ENCODE data around the gene ZNF90.
"Not testable (repeated sequence)": the region's sequence is repeated elsewhere in the genome, so short reads cannot be mapped to it uniquely, and the experiment has no call there.

The ZNF90 gene

GRCh38 chr19:20151617-20152145, 73.9 kb downstream of the ZNF90 start:
- Histone ChIP-seq H3K36me3 (no peaks in the 10 kb centered on the region), H3K27me3 (ENCODE audit: insufficient read depth, low read depth, severe bottlenecking) (no peaks in the 10 kb centered on the region), H3K27ac (no peak overlapping the region), H3K9me3 (ENCODE audit: severe bottlenecking) (peaks cover 9% of the 10 kb centered on the region), H3K4me3 (ENCODE audit: low read depth, low read length) (no peak overlapping the region)
- no peak for DNase-seq
- no peak for TF ChIP-seq CTCF (IDR thresholded peaks at IDR 0.05; ENCODE audit: low read depth, low read length)

- H3K4me3 ChIP-seq (ENCODE audit: low read depth, low read length); H3K27me3 ChIP-seq (ENCODE audit: insufficient read depth, low read depth, severe bottlenecking); H3K36me3 ChIP-seq; H3K9me3 ChIP-seq (ENCODE audit: severe bottlenecking); H3K27ac ChIP-seq; DNase-seq: not testable (repeated sequence)
Observed at GRCh38 chr19:20152506-20152905, 74.7 kb downstream of the ZNF90 start.

GRCh38 chr19:20153281-20153680, 75.5 kb downstream of the ZNF90 start:
- TF ChIP-seq CTCF (IDR thresholded peaks at IDR 0.05; ENCODE audit: low read depth, low read length), result no peak
- Histone ChIP-seq H3K27ac (no peak overlapping the region), H3K36me3 (no peaks in the 10 kb centered on the region), H3K4me3 (ENCODE audit: low read depth, low read length) (no peak overlapping the region), H3K27me3 (ENCODE audit: insufficient read depth, low read depth, severe bottlenecking) (no peaks in the 10 kb centered on the region), H3K9me3 (ENCODE audit: severe bottlenecking) (peaks cover 9% of the 10 kb centered on the region)
- no peak for DNase-seq

DNA sequence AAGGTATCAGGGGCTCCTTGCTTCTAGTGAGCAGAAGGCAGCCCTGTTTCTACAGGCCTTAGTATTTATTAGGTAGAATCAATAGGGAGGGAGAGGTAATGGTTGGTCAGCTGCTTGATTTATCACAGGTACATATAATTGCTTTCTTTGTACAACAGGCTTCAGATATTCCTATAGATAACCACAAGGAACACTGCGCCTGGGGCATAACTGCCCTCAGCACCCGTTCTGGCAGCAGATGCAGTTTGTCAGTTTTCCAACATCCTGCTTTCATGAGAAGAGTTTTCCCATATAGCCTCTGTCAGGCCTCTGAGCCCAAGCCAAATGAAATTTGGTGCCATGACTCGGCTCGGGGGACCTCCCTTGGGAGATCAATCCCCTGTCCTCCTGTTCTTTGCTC, 76.8 kb downstream of the ZNF90 start:
- no peak for DNase-seq
- Histone ChIP-seq H3K36me3 (no peaks in the 10 kb centered on the region), H3K27me3 (ENCODE audit: insufficient read depth, low read depth, severe bottlenecking) (no peaks in the 10 kb centered on the region), H3K4me3 (ENCODE audit: low read depth, low read length) (no peak overlapping the region), H3K9me3 (ENCODE audit: severe bottlenecking) (peaks cover 9% of the 10 kb centered on the region), H3K27ac (no peak overlapping the region)
- no peak for TF ChIP-seq CTCF (IDR thresholded peaks at IDR 0.05; ENCODE audit: low read depth, low read length)

- Histone ChIP-seq H3K27me3 (ENCODE audit: insufficient read depth, low read depth, severe bottlenecking) (no peaks in the 10 kb centered on the region), H3K9me3 (ENCODE audit: severe bottlenecking) (no peaks in the 10 kb centered on the region), H3K4me3 (ENCODE audit: low read depth, low read length) (no peak overlapping the region), H3K36me3 (no peaks in the 10 kb centered on the region), H3K27ac (no peak overlapping the region)
- no peak for TF ChIP-seq CTCF (IDR thresholded peaks at IDR 0.05; ENCODE audit: low read depth, low read length)
- DNase-seq, result no peak
Observed at GRCh38 chr19:20162821-20163220, 85.0 kb downstream of the ZNF90 start.

- TF ChIP-seq CTCF (IDR thresholded peaks at IDR 0.05; ENCODE audit: low read depth, low read length), result no peak
- no peak for DNase-seq
- Histone ChIP-seq H3K9me3 (ENCODE audit: severe bottlenecking) (no peaks in the 10 kb centered on the region), H3K36me3 (peaks cover 4% of the 10 kb centered on the region; the same call in 1 of the 2 replicates), H3K27ac (no peak overlapping the region), H3K27me3 (ENCODE audit: insufficient read depth, low read depth, severe bottlenecking) (no peaks in the 10 kb centered on the region), H3K4me3 (ENCODE audit: low read depth, low read length) (no peak overlapping the region)
Observed at GRCh38 chr19:20164456-20164855, 86.7 kb downstream of the ZNF90 start.
